GM10248 (cell line): ENCODE data around the gene PRKCE.

Experiments used
- CTCF ChIA-PET: fragments of 300-600 bp; sonication (Branson Sonifier 250); formaldehyde crosslinking; extraction: SDS; loops from one replicate; lab custom pipeline; 2021; ENCODE audit warnings: antibody characterized with exemption; lab: Yijun Ruan, JAX
- POLR2A ChIA-PET: fragments of 350-650 bp; sonication (Branson Sonifier 250); formaldehyde crosslinking; extraction: SDS; loops from one replicate; lab custom pipeline; 2020; ENCODE audit warnings: antibody characterized with exemption; lab: Yijun Ruan, JAX
- DNase-seq: peaks from one replicate; pipeline ENCODE4 v3.0.0; 2012; ENCODE audit errors: extremely low spot score
- TF ChIP-seq, protein P1 (sequence below): IDR thresholded peaks from 2 replicates; pipeline ENCODE4 v1.5.1; 2012; ENCODE audit warnings: mild to moderate bottlenecking, low read depth; ENCODE audit errors: extremely low read depth, missing control alignments, control extremely low read depth

PRKCE gene

DNA sequence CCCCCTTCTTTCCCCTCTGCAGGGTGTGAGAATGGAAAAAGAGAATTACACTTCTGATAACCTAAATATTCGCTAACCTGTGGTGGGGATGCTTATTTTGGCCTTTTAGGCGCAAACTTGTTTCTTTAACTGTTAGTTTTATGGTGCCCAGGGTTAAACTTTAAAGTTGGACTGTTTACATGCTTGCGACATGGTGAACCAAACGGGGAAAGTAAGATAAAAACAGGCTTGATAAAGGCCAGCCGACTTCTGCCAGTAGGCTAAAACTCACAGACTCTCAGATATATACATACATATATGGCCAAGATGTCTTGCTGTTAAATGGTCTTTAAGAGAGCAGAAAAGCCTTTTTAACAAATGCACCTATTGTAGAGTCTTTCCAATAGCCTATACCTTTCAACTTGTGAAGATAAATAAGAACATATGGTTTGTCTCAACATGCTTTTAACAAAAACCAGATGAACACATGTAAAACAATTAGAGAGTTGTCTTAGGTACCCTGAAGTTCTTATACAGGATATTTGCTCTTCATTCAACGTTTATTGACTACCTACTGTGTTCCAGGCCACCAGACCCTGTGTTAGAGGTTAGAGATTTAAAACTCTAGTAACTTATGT is 29.0 kb downstream of the PRKCE start:
- TF ChIP-seq, protein P1, sequence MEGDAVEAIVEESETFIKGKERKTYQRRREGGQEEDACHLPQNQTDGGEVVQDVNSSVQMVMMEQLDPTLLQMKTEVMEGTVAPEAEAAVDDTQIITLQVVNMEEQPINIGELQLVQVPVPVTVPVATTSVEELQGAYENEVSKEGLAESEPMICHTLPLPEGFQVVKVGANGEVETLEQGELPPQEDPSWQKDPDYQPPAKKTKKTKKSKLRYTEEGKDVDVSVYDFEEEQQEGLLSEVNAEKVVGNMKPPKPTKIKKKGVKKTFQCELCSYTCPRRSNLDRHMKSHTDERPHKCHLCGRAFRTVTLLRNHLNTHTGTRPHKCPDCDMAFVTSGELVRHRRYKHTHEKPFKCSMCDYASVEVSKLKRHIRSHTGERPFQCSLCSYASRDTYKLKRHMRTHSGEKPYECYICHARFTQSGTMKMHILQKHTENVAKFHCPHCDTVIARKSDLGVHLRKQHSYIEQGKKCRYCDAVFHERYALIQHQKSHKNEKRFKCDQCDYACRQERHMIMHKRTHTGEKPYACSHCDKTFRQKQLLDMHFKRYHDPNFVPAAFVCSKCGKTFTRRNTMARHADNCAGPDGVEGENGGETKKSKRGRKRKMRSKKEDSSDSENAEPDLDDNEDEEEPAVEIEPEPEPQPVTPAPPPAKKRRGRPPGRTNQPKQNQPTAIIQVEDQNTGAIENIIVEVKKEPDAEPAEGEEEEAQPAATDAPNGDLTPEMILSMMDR, result no peak
- no peak for DNase-seq
- ChIA-PET CTCF (no interaction called here), POLR2A (no interaction called here)

- ChIA-PET POLR2A (no interaction called here), CTCF (no interaction called here)
- TF ChIP-seq, protein P1, result no peak
- DNase-seq, result peak; percentile 59
Observed at GRCh38 chr2:45681675-45682074, 30.2 kb downstream of the PRKCE start.

DNA sequence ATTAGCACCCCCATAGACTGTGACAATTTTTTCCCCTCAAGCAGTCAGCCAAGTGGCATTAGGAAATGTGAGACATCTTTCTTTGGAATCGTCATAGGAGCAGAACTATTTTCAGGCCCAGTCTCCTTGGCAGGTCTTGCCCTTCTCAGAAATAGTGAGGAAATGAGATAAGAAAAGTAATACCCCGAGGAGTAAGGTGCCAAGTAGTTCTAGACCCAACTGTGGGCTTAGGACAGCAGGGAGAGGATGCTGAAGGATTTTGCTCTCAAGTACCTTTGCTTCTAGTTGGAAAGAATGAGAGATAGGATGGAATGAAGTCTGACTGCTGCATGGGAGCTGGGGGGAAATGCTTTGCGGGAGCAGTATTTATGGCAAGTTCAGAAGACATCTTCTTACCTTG is 31.8 kb downstream of the PRKCE start:
- DNase-seq, result no peak
- TF ChIP-seq, protein P1, result no peak
- ChIA-PET CTCF (interaction anchor here (1.1 to 1.3 kb wide), 3 partner anchors 8 to 107 kb away, joined by 3 read pairs; no protein-coding TSS in a partner anchor), POLR2A (no interaction called here)

DNA sequence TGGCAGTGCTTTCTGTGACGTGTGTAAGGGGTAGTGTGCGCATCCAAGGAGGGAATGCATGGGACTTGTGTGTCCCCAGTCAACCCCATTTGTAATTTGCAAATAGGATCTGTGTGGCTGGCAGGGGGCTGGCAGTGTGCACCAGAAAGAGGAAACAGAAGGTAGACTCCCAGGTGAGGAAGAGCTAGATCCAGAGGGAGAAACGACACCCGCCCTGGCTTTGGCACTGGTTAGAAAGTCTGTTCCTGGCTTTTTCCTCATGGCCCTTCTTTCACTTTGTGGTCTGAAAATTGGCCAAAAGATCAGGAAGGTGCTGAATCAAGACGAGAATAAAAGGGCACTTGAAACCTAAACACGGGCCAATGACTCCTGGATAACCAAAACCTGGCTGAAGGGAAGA is 33.3 kb downstream of the PRKCE start:
- TF ChIP-seq, protein P1, result no peak
- DNase-seq, result no peak
- POLR2A ChIA-PET, result interaction anchor here (0.5 kb wide), 1 partner anchor 160 kb away, joined by 5 read pairs; no protein-coding TSS in a partner anchor
- CTCF ChIA-PET, result interaction anchor here (1.0 to 1.5 kb wide), 3 partner anchors 14 to 23 kb away, joined by 3 to 6 read pairs (median 3); no protein-coding TSS in a partner anchor

GRCh38 chr2:45685260-45685659 is 33.8 kb downstream of the PRKCE start:
- ChIA-PET POLR2A (interaction anchor here (0.5 kb wide), 1 partner anchor 159 kb away, joined by 5 read pairs; no protein-coding TSS in a partner anchor), CTCF (interaction anchor here (0.8 to 1.7 kb wide), 7 partner anchors 14 to 69 kb away, joined by 3 to 6 read pairs (median 3); no protein-coding TSS in a partner anchor)
- DNase-seq, result no peak
- TF ChIP-seq, protein P1, result no peak

DNA sequence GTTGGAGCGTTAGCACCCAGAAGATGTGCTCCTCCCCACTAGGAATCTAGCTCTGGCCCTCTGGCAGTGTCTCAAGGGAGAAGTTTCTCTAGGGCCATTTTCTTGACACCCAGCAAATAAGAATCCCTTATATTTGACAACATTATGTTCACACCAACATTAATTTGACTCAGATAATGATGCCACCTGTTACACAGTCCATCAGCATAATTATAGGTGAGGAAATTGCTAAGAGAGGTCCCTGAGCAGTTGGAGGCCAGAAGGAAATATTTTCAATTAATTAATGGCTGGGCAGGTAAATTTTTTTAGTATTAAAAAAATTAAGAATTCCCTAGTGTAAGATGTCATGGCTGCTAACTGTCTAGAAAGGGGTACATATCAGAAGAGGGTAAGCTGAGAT is 36.5 kb downstream of the PRKCE start:
- CTCF ChIA-PET, result interaction anchor here (0.8 kb wide), 1 partner anchor 33 kb away, joined by 3 read pairs; no protein-coding TSS in a partner anchor
- POLR2A ChIA-PET, result interaction anchor here (1.0 kb wide), 1 partner anchor 36 kb away, joined by 3 read pairs; no protein-coding TSS in a partner anchor
- DNase-seq, result no peak
- TF ChIP-seq, protein P1, result no peak
